ENCODE measurements around the gene P4HB.

The P4HB gene

GRCh38 chr17:81810892-81811704, 49.2 kb downstream of the P4HB start:
- no peaks in the 10 kb centered on the region for H3K36me3 Mint-ChIP-seq (ENCODE audit: low read depth)
- H3K4me1 Mint-ChIP-seq (ENCODE audit: low read depth): no peaks in the 10 kb centered on the region
- no peaks in the 10 kb centered on the region for H3K9me3 Mint-ChIP-seq
- no peak overlapping the region for H3K27ac Mint-ChIP-seq
- H3K4me3 Mint-ChIP-seq: no peak overlapping the region
- peaks cover 11% of the 10 kb centered on the region for H3K27me3 Mint-ChIP-seq (ENCODE audit: low read depth)

DNA sequence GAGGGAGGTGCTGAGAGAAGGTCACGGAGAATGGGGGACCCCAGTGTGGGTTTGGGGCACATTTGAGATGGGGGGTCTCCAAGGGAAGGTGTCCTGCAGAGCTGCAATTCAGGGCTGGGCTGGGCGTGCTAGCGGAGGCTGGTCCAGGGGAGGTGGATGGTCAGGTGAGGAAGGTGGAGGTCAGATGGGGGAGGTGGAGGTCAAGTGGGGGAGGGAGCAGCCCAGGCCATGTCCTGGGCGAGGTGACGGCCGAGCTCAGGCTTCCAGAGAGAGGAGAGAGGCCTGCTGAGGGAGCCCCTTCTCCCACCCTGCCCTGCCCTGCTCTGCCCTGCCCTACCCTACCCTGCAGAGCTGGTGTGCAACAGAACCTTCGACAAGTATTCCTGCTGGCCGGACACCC, 49.9 kb downstream of the P4HB start:
- no peak overlapping the region for H3K27ac Mint-ChIP-seq
- H3K4me3 Mint-ChIP-seq: no peak overlapping the region
- no peaks in the 10 kb centered on the region for H3K9me3 Mint-ChIP-seq
- H3K27me3 Mint-ChIP-seq (ENCODE audit: low read depth): peaks cover 13% of the 10 kb centered on the region
- no peaks in the 10 kb centered on the region for H3K4me1 Mint-ChIP-seq (ENCODE audit: low read depth)
- no peaks in the 10 kb centered on the region for H3K36me3 Mint-ChIP-seq (ENCODE audit: low read depth)

- H3K27ac Mint-ChIP-seq: no peak overlapping the region
- H3K27me3 Mint-ChIP-seq (ENCODE audit: low read depth): peaks cover 18% of the 10 kb centered on the region
- no peak overlapping the region for H3K4me3 Mint-ChIP-seq
- no peaks in the 10 kb centered on the region for H3K36me3 Mint-ChIP-seq (ENCODE audit: low read depth)
- no peaks in the 10 kb centered on the region for H3K4me1 Mint-ChIP-seq (ENCODE audit: low read depth)
- H3K9me3 Mint-ChIP-seq: no peaks in the 10 kb centered on the region
These were observed 50.8 kb downstream of the P4HB start for GRCh38 chr17:81809556-81809998.

GRCh38 chr17:81808778-81809555, 51.4 kb downstream of the P4HB start:
- no peaks in the 10 kb centered on the region for H3K36me3 Mint-ChIP-seq (ENCODE audit: low read depth)
- no peaks in the 10 kb centered on the region for H3K4me1 Mint-ChIP-seq (ENCODE audit: low read depth)
- H3K27ac Mint-ChIP-seq: no peak overlapping the region
- no peak overlapping the region for H3K4me3 Mint-ChIP-seq
- no peaks in the 10 kb centered on the region for H3K9me3 Mint-ChIP-seq
- peaks cover 18% of the 10 kb centered on the region for H3K27me3 Mint-ChIP-seq (ENCODE audit: low read depth)

DNA sequence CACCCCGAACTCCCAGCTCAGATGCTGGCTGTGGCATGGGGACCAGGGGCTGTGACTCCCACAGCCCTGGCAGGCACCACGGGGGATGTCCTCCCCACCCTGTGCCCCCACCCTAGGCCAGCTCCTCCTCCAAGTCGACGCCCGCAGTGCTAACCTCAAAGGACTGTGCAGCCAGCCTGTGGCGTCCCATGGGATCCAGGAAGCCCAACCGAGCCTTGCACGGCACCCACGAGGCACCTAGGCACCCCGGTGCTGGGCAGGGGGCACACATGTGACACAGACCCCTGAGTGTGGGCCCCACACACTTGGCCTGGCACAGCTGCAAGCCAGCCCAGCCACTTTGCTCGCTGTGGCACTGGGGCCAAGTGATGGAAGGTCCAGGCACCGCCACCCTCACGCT, 52.5 kb downstream of the P4HB start:
- no peaks in the 10 kb centered on the region for H3K36me3 Mint-ChIP-seq (ENCODE audit: low read depth)
- no peaks in the 10 kb centered on the region for H3K9me3 Mint-ChIP-seq
- no peak overlapping the region for H3K27ac Mint-ChIP-seq
- peaks cover 24% of the 10 kb centered on the region for H3K27me3 Mint-ChIP-seq (ENCODE audit: low read depth)
- no peak overlapping the region for H3K4me3 Mint-ChIP-seq
- H3K4me1 Mint-ChIP-seq (ENCODE audit: low read depth): no peaks in the 10 kb centered on the region

DNA sequence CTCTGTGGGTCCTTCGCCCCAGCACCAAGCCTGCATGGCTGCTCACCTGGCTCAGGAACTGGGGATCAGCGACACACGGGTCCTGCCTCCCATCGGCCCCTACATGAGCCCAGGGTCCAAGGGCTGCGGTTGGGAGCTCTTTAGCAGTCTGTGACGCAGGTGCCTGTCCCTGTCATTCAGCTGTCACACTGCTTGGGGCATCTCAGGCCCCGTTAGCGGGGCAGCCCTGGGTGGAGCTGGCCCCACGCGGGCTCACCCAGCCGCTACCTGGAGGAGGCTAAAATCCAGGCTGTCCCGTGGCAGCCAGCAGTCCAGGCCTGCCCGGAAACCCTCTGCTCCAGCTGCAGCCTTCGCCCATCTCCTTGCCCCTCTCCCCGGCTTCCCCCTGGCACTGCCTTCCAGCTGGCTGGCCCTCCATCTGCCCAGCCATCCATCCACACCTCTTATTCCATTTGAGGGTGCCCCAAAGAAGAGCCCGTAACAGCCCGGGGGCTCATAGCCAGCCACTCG, 53.1 kb downstream of the P4HB start:
- Mint-ChIP-seq H3K9me3 (no peaks in the 10 kb centered on the region), H3K4me3 (no peak overlapping the region), H3K36me3 (ENCODE audit: low read depth) (no peaks in the 10 kb centered on the region), H3K4me1 (ENCODE audit: low read depth) (no peaks in the 10 kb centered on the region), H3K27me3 (ENCODE audit: low read depth) (peaks cover 30% of the 10 kb centered on the region), H3K27ac (no peak overlapping the region)

GRCh38 chr17:81806461-81807209, 53.7 kb downstream of the P4HB start:
- H3K27ac Mint-ChIP-seq: no peak overlapping the region
- no peaks in the 10 kb centered on the region for H3K4me1 Mint-ChIP-seq (ENCODE audit: low read depth)
- no peak overlapping the region for H3K4me3 Mint-ChIP-seq
- no peaks in the 10 kb centered on the region for H3K36me3 Mint-ChIP-seq (ENCODE audit: low read depth)
- H3K27me3 Mint-ChIP-seq (ENCODE audit: low read depth): peaks cover 36% of the 10 kb centered on the region
- H3K9me3 Mint-ChIP-seq: no peaks in the 10 kb centered on the region

DNA sequence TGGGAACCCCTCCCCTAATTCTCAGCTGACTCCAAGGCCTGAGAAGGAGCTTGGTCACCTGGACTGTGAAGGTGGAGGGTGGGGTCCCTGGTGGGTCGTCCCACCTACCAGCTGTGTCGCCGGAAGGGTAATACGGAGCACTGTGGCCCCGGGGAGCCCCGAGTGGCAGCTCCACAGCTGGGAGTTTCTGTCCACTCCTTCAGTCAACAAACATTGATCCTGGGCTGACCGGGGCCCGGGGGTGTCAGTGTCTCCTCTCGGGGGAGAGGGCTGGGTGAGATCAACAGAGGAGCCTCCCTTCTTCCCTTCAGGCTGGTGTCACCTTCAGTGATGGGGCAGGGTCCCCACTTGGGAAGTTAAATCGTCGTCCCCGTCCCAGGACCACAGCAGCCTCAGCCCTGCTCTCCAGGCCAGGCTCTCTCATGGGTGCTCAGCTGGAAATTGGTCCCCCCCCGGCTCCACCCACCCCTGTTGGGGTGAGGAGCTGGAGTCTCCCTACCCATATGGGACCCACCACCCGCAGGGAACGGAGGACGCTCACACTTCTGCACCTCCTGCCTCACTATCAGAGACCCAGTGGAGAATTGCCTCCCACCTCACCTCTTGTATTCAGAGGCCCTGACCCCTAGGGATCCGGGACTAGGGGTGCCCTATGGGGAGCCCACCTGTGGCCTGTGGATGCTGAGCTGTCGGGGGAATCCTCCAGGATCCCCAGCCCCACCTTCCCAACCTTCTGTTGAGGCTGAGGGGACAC, 54.5 kb downstream of the P4HB start:
- H3K4me1 Mint-ChIP-seq (ENCODE audit: low read depth): no peaks in the 10 kb centered on the region

GRCh38 chr17:81804559-81805399, 55.6 kb downstream of the P4HB start:
- H3K9me3 Mint-ChIP-seq: no peaks in the 10 kb centered on the region
- no peak overlapping the region for H3K27ac Mint-ChIP-seq
- H3K4me3 Mint-ChIP-seq: no peak overlapping the region
- no peaks in the 10 kb centered on the region for H3K4me1 Mint-ChIP-seq (ENCODE audit: low read depth)
- peaks cover 44% of the 10 kb centered on the region for H3K27me3 Mint-ChIP-seq (ENCODE audit: low read depth)
- H3K36me3 Mint-ChIP-seq (ENCODE audit: low read depth): no peaks in the 10 kb centered on the region

More for the DNA sequence above, 54.5 kb downstream of the P4HB start:
- no peak overlapping the region for H3K27ac Mint-ChIP-seq
- H3K4me3 Mint-ChIP-seq: no peak overlapping the region
- peaks cover 40% of the 10 kb centered on the region for H3K27me3 Mint-ChIP-seq (ENCODE audit: low read depth)
- no peaks in the 10 kb centered on the region for H3K9me3 Mint-ChIP-seq
- H3K36me3 Mint-ChIP-seq (ENCODE audit: low read depth): no peaks in the 10 kb centered on the region

- no peaks in the 10 kb centered on the region for H3K9me3 Mint-ChIP-seq
- peaks cover 42% of the 10 kb centered on the region for H3K27me3 Mint-ChIP-seq (ENCODE audit: low read depth)
- no peaks in the 10 kb centered on the region for H3K36me3 Mint-ChIP-seq (ENCODE audit: low read depth)
- no peak within 1 kb of the TSS for H3K4me3 Mint-ChIP-seq
- H3K4me1 Mint-ChIP-seq (ENCODE audit: low read depth): no peaks in the 10 kb centered on the region
- H3K27ac Mint-ChIP-seq: no peak within 1 kb of the TSS
These were observed 56.4 kb downstream of the P4HB start, which contains the start of gene GCGR for GRCh38 chr17:81803728-81804558. GCGR (plus strand) TSS chr17:81804150; CDS start chr17:81809019, 4,869 bp downstream.

DNA sequence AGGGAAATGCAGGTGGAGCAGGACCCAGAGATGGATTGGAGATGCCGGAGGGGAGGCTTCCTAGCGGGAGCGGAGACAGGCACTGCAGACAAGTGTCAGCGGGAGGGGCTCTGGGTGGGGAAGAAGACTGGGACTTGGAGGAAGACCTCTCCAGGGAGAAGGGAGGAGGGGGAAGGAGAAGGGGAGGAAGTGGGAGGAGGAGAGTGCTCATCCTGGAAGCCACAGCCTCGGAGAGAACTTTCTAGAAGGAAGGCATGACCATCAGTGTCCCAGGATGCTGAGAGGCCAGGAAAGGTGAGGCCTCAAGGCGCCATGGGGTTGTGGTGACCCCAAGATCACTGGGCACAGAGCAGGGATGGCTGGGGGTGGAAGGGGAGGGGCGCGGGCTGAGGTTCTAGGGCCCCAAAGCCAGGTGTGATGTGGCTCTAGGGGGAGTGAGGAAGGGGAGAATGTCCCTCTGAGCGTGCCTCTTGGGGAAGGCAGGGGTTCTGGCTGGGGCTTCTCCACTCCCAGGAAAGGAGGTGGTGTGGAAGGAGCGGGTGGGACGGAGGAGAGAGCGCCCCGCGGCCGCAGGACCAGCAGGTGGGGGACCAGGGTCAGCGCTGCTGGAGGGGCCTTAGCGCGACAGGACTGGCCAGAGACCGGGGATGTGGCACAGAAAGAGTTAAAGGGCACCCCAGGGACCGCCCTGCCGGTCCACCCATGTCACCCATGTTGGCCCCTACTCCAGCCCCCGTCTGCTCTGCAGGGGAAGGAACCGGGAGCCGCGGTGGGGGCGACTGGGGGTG, 57.3 kb downstream of the P4HB start:
- no peak overlapping the region for H3K4me3 Mint-ChIP-seq
- no peaks in the 10 kb centered on the region for H3K4me1 Mint-ChIP-seq (ENCODE audit: low read depth)
- H3K27ac Mint-ChIP-seq: no peak overlapping the region
- H3K36me3 Mint-ChIP-seq (ENCODE audit: low read depth): no peaks in the 10 kb centered on the region
- H3K9me3 Mint-ChIP-seq: no peaks in the 10 kb centered on the region
- H3K27me3 Mint-ChIP-seq (ENCODE audit: low read depth): peaks cover 42% of the 10 kb centered on the region

All from T-helper 1 cell treated with Interleukin-12 subunit alpha and Interleukin-12 subunit beta and Interleukin-4 antibody, amounts not matched to agents 30 μg/mL and 1 μg/mL, for 36 hours (primary cell).